AG09309 (cell line): Measurements from ENCODE around the gene ARCN1.

Experiments
- DNase-seq: peaks from one replicate; pipeline ENCODE4 v3.0.0-alpha.2; 2010; ENCODE audit warnings: low read depth
- H3K4me3 ChIP-seq: 2 replicates; pipeline ENCODE4 v1.5.1; 2011; ENCODE audit warnings: mild to moderate bottlenecking, low read depth, low read length, moderate library complexity; ENCODE audit not compliant: control insufficient read depth
- CTCF ChIP-seq: IDR thresholded peaks from 2 replicates; pipeline ENCODE4 v1.5.1; 2011; ENCODE audit warnings: mild to moderate bottlenecking, low read depth, low read length, inconsistent platforms; ENCODE audit not compliant: insufficient read depth, control insufficient read depth; ENCODE audit errors: missing control alignments

Gene ARCN1

GRCh38 chr11:118618115-118618990, 46.1 kb downstream of the ARCN1 start:
- peak overlapping the region; percentile 0; the same call in 1 of the 2 replicates for H3K4me3 ChIP-seq
- TF ChIP-seq CTCF, result no peak
- no peak for DNase-seq

- no peak for DNase-seq
- 0 out of 2 replicates have a peak overlapping the region, but pooled peaks have one; percentile 4 for H3K4me3 ChIP-seq
- no peak for TF ChIP-seq CTCF
Measured at GRCh38 chr11:118618991-118619375, 46.8 kb downstream of the ARCN1 start.

GRCh38 chr11:118619444-118620197, 47.4 kb downstream of the ARCN1 start:
- H3K4me3 ChIP-seq, result no peak overlapping the region
- no peak for TF ChIP-seq CTCF
- peak; percentile 88 for DNase-seq

- no peak for DNase-seq
- no peak for TF ChIP-seq CTCF
- H3K4me3 ChIP-seq, result peak overlapping the region; percentile 72
Measured at GRCh38 chr11:118620529-118621070, 48.4 kb downstream of the ARCN1 start.

- H3K4me3 ChIP-seq, result peak overlapping the region; percentile 72
- DNase-seq, result no peak
- TF ChIP-seq CTCF, result no peak
Measured at GRCh38 chr11:118621071-118621783, 49.0 kb downstream of the ARCN1 start.

- TF ChIP-seq CTCF, result no peak
- no peak for DNase-seq
- H3K4me3 ChIP-seq, result peak overlapping the region; percentile 72
Measured at GRCh38 chr11:118621784-118622375, 49.7 kb downstream of the ARCN1 start.
